ENCODE data around the gene MID1.

DNA sequence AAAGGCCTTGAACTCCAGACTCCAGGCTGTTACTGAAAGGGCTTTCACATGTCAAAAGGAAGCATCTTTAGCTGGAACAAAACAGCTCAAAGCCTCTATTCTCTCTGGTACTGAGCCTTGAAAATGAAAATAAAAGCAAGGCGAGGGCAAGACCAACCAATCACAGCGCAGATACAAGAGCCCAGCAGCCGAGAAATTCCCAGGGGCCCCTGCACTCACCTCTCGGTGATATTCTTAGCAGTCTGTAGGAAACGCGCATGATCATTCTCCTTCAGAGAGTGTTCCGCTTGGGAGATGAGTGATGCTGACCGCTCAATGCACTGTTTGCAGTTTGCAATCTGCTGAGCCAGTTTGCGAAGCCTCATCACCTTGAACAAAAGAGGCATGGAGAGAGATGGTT is 138.1 kb downstream of the MID1 start:
- TF ChIP-seq, protein P1, sequence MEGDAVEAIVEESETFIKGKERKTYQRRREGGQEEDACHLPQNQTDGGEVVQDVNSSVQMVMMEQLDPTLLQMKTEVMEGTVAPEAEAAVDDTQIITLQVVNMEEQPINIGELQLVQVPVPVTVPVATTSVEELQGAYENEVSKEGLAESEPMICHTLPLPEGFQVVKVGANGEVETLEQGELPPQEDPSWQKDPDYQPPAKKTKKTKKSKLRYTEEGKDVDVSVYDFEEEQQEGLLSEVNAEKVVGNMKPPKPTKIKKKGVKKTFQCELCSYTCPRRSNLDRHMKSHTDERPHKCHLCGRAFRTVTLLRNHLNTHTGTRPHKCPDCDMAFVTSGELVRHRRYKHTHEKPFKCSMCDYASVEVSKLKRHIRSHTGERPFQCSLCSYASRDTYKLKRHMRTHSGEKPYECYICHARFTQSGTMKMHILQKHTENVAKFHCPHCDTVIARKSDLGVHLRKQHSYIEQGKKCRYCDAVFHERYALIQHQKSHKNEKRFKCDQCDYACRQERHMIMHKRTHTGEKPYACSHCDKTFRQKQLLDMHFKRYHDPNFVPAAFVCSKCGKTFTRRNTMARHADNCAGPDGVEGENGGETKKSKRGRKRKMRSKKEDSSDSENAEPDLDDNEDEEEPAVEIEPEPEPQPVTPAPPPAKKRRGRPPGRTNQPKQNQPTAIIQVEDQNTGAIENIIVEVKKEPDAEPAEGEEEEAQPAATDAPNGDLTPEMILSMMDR (IDR thresholded peaks at IDR 0.05), result no peak
- TF ChIP-seq POLR2A (IDR thresholded peaks at IDR 0.05), result no peak
- no peak for TF ChIP-seq POLR2AphosphoS5 (IDR thresholded peaks at IDR 0.05)

Data from breast epithelium (tissue), 3 donors.